Neural cell (in vitro differentiated cells): ENCODE results near the gene VSTM4. TPM values are rescaled to one million over a fixed set of nuclear protein-coding genes. Genes with fewer than 3 reads are reported as not detected.

Experiments
- H2AFZ ChIP-seq: fragments of 200-600, 300-800 bp; sonication (generic), shearing (Covaris generic); 2 replicates; pipeline ENCODE4 v1.6.0; 2014; ENCODE audit warnings: low read depth, mild to moderate bottlenecking, antibody characterized with exemption, low read length, moderate library complexity
- H3F3A ChIP-seq: fragments of 200-600 bp; shearing (Covaris generic); 2 replicates; pipeline ENCODE4 v1.6.1; 2016; ENCODE audit warnings: mild to moderate bottlenecking, moderate library complexity, mixed read lengths, antibody characterized with exemption, low read length; ENCODE audit not compliant: insufficient read depth, poor library complexity, severe bottlenecking
- H3K27ac ChIP-seq: fragments of 200-600, 300-800 bp; sonication (generic), shearing (Covaris generic); 2 replicates; pipeline ENCODE4 v1.5.1; 2014; ENCODE audit warnings: mild to moderate bottlenecking, low read length, moderate library complexity
- H3K27me3 ChIP-seq: fragments of 300-800, 200-600 bp; sonication (generic), shearing (Covaris generic); 2 replicates; pipeline ENCODE4 v1.6.0; 2014; ENCODE audit warnings: mild to moderate bottlenecking, low read depth, low read length, moderate library complexity; ENCODE audit not compliant: insufficient read depth
- H3K36me3 ChIP-seq: fragments of 300-800, 200-600 bp; sonication (generic), shearing (Covaris generic); 2 replicates; pipeline ENCODE4 v1.5.1; 2014; ENCODE audit warnings: mild to moderate bottlenecking, antibody characterized with exemption, low read length, moderate library complexity; ENCODE audit not compliant: insufficient read depth
- H3K4me2 ChIP-seq: fragments of 300-800, 200-600 bp; sonication (generic), shearing (Covaris generic); 2 replicates; pipeline ENCODE4 v1.6.0; 2014; ENCODE audit warnings: mild to moderate bottlenecking, low read length
- H3K4me3 ChIP-seq: fragments of 300-800, 200-600 bp; sonication (generic), shearing (Covaris generic); 2 replicates; pipeline ENCODE4 v1.5.1; 2014; ENCODE audit warnings: mild to moderate bottlenecking, low read length, moderate library complexity
- H3K79me2 ChIP-seq: fragments of 200-600 bp; shearing (Covaris generic); replicated peaks from 2 replicates; pipeline ENCODE4 v1.6.0; 2014; ENCODE audit warnings: mild to moderate bottlenecking, low read length, moderate library complexity; ENCODE audit not compliant: insufficient read depth
- H3K9ac ChIP-seq: fragments of 300-800, 200-600 bp; sonication (generic), shearing (Covaris generic); 2 replicates; pipeline ENCODE4 v1.6.1; 2016; ENCODE audit warnings: mild to moderate bottlenecking, low read length, mixed read lengths
- H3K9me2 ChIP-seq: fragments of 200-600 bp; shearing (Covaris generic); 2 replicates; pipeline ENCODE4 v1.6.1; 2016; ENCODE audit warnings: mild to moderate bottlenecking, low read length, mixed read lengths; ENCODE audit not compliant: insufficient read depth
- H3K9me3 ChIP-seq: fragments of 200-600, 300-800 bp; sonication (generic), shearing (Covaris generic); 2 replicates; pipeline ENCODE4 v1.6.1; 2016; ENCODE audit warnings: mild to moderate bottlenecking, mixed run types, low read length, moderate library complexity, mixed read lengths
- H4K20me1 ChIP-seq: fragments of 200-600 bp; shearing (Covaris generic); 2 replicates; pipeline ENCODE4 v1.6.1; 2016; ENCODE audit warnings: mild to moderate bottlenecking, mixed run types; ENCODE audit not compliant: insufficient read depth
- CTCF ChIP-seq: fragments of 450-650 bp; IDR thresholded peaks from 2 replicates; pipeline ENCODE4 v1.5.1; 2014; ENCODE audit warnings: antibody characterized with exemption, mild to moderate bottlenecking, moderate library complexity; ENCODE audit not compliant: poor library complexity, severe bottlenecking
- EP300 ChIP-seq: fragments of 450-650 bp; conservative IDR thresholded peaks from 2 replicates; pipeline ENCODE4 v1.6.1; 2014; ENCODE audit warnings: antibody characterized with exemption, mild to moderate bottlenecking, moderate library complexity; ENCODE audit not compliant: poor library complexity, severe bottlenecking
- EZH2 ChIP-seq: fragments of 200-600, 300-800 bp; shearing (Covaris generic), sonication (generic); IDR thresholded peaks from 2 replicates; pipeline ENCODE4 v1.6.1; 2014; ENCODE audit warnings: antibody characterized with exemption, low read length, borderline replicate concordance, mild to moderate bottlenecking; ENCODE audit not compliant: insufficient read depth, poor library complexity, severe bottlenecking
- MXI1 ChIP-seq: fragments of 450-650 bp; conservative IDR thresholded peaks from 2 replicates; pipeline ENCODE4 v1.6.1; 2014; ENCODE audit warnings: antibody characterized with exemption, mild to moderate bottlenecking; ENCODE audit not compliant: poor library complexity, severe bottlenecking
- POLR2AphosphoS5 ChIP-seq: IDR thresholded peaks from 2 replicates; pipeline ENCODE4 v1.6.1; 2012
- RAD21 ChIP-seq: fragments of 450-650 bp; conservative IDR thresholded peaks from 2 replicates; pipeline ENCODE4 v1.6.1; 2014; ENCODE audit warnings: antibody characterized with exemption, mild to moderate bottlenecking, moderate library complexity
- REST ChIP-seq: IDR thresholded peaks from 2 replicates; pipeline ENCODE4 v1.6.1; 2012; ENCODE audit warnings: borderline replicate concordance
- SMC3 ChIP-seq: fragments of 450-650 bp; conservative IDR thresholded peaks from 2 replicates; pipeline ENCODE4 v1.6.1; 2014; ENCODE audit warnings: antibody characterized with exemption, mild to moderate bottlenecking, moderate library complexity; ENCODE audit not compliant: poor library complexity
- TAF1 ChIP-seq: IDR thresholded peaks from 2 replicates; pipeline ENCODE4 v1.6.1; 2012; ENCODE audit warnings: low read depth
- polyA plus RNA-seq: library from polyadenylated mRNA; depleted of rRNA; stranded (reverse); fragments of >200 nt; gene quantifications from 2 replicates; pipeline ENCODE4 v1.2.3, GENCODE V29; 2014

Gene VSTM4
- polyA plus RNA-seq, 1 donor from 2014 or later: 0.52 TPM

- TF ChIP-seq CTCF: no peak
Measured at GRCh38 chr10:49076741-49077521, 38.4 kb downstream of the VSTM4 start (continued).

- no peak overlapping the region for H3K27ac ChIP-seq
- no peak overlapping the region for H2AFZ ChIP-seq
- H3F3A ChIP-seq: no peaks in the 10 kb centered on the region
- no peaks in the 10 kb centered on the region for H3K9me2 ChIP-seq
- H3K36me3 ChIP-seq: no peaks in the 10 kb centered on the region
- H4K20me1 ChIP-seq: no peaks in the 10 kb centered on the region
- H3K27me3 ChIP-seq: no peaks in the 10 kb centered on the region
- H3K79me2 ChIP-seq: no peaks in the 10 kb centered on the region
- H3K4me2 ChIP-seq: no peak overlapping the region
- no peak overlapping the region for H3K4me3 ChIP-seq
- no peak overlapping the region for H3K9ac ChIP-seq
- no peak for TF ChIP-seq CTCF
- no peak for TF ChIP-seq TAF1
- no peak for TF ChIP-seq SMC3
- no peak for TF ChIP-seq REST
- TF ChIP-seq EZH2: no peak
- TF ChIP-seq MXI1: no peak
- no peak for TF ChIP-seq POLR2AphosphoS5
- TF ChIP-seq RAD21: no peak
- no peak for TF ChIP-seq EP300
- no peaks in the 10 kb centered on the region for H3K9me3 ChIP-seq
Measured at GRCh38 chr10:49076319-49076718, 39.0 kb downstream of the VSTM4 start.

- no peaks in the 10 kb centered on the region for H3K79me2 ChIP-seq
- H3K9ac ChIP-seq: no peak overlapping the region
- no peaks in the 10 kb centered on the region for H3K27me3 ChIP-seq
- H3K4me3 ChIP-seq: no peak overlapping the region
- H3K9me3 ChIP-seq: no peaks in the 10 kb centered on the region
- H3K36me3 ChIP-seq: no peaks in the 10 kb centered on the region
- no peak overlapping the region for H2AFZ ChIP-seq
- no peaks in the 10 kb centered on the region for H4K20me1 ChIP-seq
- no peak for TF ChIP-seq EP300
- no peak for TF ChIP-seq SMC3
- H3F3A ChIP-seq: no peaks in the 10 kb centered on the region
- no peak overlapping the region for H3K4me2 ChIP-seq
- H3K27ac ChIP-seq: no peak overlapping the region
- no peaks in the 10 kb centered on the region for H3K9me2 ChIP-seq
Measured at GRCh38 chr10:49075743-49076142, 39.6 kb downstream of the VSTM4 start.
